ENCODE measurements around the gene ZNF649. TPM values are rescaled to one million over a fixed set of nuclear protein-coding genes. Genes with fewer than 3 reads are reported as not detected.
"Not testable (repeated sequence)": the region's sequence is repeated elsewhere in the genome, so short reads cannot be mapped to it uniquely, and the experiment has no call there.

The ZNF649 gene
- polyA plus RNA-seq, 1 experiment, result 3.6 TPM

DNA sequence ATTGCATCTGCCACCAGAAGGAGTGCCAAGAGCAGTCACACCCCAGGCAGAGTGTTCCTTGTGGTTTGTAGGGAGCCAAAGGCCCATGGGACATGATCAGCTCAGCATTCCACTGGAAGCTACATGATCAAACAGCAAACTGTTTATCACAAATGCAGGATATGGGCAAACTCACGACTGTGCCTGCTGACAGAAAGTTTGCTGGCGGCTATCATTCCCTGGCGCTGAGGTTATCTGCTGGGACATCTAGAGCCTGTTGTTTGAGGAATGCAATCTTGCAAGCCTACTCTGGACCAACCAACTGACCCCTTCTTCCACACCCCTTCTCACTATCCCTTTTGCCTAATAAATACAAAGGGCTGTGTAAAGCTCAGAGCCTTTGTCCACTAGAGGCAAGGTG lies 14.8 kb upstream of the ZNF649 start:
- ChIA-PET CTCF (interaction anchor here (0.6 kb wide), 1 partner anchor 487 kb away, joined by 3 read pairs; no protein-coding TSS in a partner anchor), POLR2A (no interaction called here)
- Histone ChIP-seq H3K27ac (ENCODE audit: low read depth, low read length) (no peak overlapping the region), H3K9me3 (ENCODE audit: control insufficient read depth, insufficient read depth, low read length) (peaks cover 42% of the 10 kb centered on the region), H3K27me3 (ENCODE audit: control insufficient read depth, insufficient read depth, low read length) (no peaks in the 10 kb centered on the region), H3K4me3 (ENCODE audit: low read depth, low read length) (no peak overlapping the region)
- DNase-seq (ENCODE audit: low read depth, low spot score), result no peak
- no peak for TF ChIP-seq CTCF (IDR thresholded peaks at IDR 0.05; ENCODE audit: low read depth, low read length)

DNA sequence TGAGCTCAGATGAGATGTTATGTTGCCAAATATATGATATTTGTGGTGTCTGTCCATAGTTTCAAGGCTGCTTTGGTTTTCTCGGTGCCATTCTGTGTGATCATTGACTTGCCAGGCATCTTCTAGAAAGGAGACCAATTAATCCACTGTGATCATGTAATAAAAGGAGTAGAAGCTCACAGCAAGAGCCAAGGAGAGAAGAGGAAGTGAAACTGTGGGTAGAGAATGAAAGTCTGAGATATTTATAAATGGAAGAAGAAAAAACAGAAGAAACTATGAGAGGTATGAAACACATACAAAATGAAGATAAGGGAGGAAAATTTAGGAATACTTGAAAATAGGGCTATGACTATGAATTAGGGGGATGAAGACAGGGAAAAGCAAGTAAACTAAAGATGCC lies 11.3 kb upstream of the ZNF649 start:
- H3K27ac ChIP-seq (ENCODE audit: low read depth, low read length), result no peak overlapping the region
- TF ChIP-seq CTCF (IDR thresholded peaks at IDR 0.05; ENCODE audit: low read depth, low read length), result no peak
- POLR2A ChIA-PET, result no interaction called here
- no peak for DNase-seq (ENCODE audit: low read depth, low spot score)
- no peaks in the 10 kb centered on the region for H3K27me3 ChIP-seq (ENCODE audit: control insufficient read depth, insufficient read depth, low read length)
- CTCF ChIA-PET, result no interaction called here
- H3K9me3 ChIP-seq (ENCODE audit: control insufficient read depth, insufficient read depth, low read length), result peaks cover 28% of the 10 kb centered on the region; the same call in 1 of the 2 replicates
- H3K4me3 ChIP-seq (ENCODE audit: low read depth, low read length), result no peak overlapping the region

DNA sequence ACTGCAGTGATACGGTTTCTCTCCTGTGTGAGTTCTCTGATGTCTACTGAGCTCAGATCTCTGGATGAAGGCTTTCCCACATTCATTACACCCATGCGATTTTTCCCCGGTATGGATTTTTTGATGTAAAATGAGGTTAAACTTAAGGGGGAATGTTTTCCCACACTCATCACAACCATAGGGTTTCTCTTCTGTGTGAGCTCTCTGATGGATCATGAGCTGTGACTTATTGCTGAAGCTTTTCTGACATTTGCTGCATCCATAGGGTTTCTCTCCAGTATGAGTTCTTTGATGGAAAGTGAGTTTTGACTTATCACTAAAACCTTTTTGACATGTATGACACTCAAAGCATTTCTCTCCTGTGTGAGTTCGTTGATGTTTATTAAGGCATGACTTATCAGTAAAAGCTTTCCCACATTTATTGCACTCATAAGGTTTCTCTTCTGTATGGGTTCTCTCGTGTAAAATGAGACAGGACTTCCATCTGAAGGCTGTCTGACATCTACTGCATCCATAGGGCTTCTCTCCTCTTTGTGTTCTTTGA lies 10.6 kb upstream of the ZNF649 start:
- Histone ChIP-seq H3K4me3 (ENCODE audit: low read depth, low read length) (no peak overlapping the region), H3K27me3 (ENCODE audit: control insufficient read depth, insufficient read depth, low read length) (no peaks in the 10 kb centered on the region), H3K9me3 (ENCODE audit: control insufficient read depth, insufficient read depth, low read length) (peaks cover 28% of the 10 kb centered on the region), H3K27ac (ENCODE audit: low read depth, low read length) (no peak overlapping the region)
- POLR2A ChIA-PET, result no interaction called here
- CTCF ChIA-PET, result no interaction called here
- TF ChIP-seq CTCF (IDR thresholded peaks at IDR 0.05; ENCODE audit: low read depth, low read length), result no peak
- DNase-seq (ENCODE audit: low read depth, low spot score), result no peak

DNA sequence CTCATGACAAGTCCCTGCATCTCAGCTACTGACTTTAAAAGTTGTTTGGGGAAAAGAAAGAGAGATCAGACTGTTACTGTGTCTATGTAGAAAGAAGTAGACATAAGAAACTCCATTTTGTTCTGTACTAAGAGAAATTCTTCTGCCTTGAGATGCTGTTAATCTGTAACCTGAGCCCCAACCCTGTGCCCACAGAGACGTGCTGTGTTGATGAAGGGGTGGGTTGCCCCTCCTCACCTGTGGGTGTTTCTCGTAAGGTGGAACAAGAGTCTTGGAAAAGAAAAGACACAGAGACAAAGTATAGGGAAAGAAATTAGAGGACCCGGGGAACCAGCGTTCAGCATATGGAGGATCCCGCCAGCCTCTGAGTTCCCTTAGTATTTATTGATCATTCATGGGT lies 3.2 kb upstream of the ZNF649 start:
- H3K27me3 ChIP-seq (ENCODE audit: control insufficient read depth, insufficient read depth, low read length); DNase-seq (ENCODE audit: low read depth, low spot score); POLR2A ChIA-PET; H3K27ac ChIP-seq (ENCODE audit: low read depth, low read length); H3K9me3 ChIP-seq (ENCODE audit: control insufficient read depth, insufficient read depth, low read length); H3K4me3 ChIP-seq (ENCODE audit: low read depth, low read length); CTCF ChIA-PET: not testable (repeated sequence)

GRCh38 chr19:51906108-51906507 lies 1.3 kb upstream of the ZNF649 start:
- CTCF ChIA-PET, POLR2A ChIA-PET: not testable (repeated sequence)
- peaks cover 12% of the 10 kb centered on the region for H3K9me3 ChIP-seq (ENCODE audit: control insufficient read depth, insufficient read depth, low read length)

GRCh38 chr19:51905639-51906038 lies 822 bp upstream of the ZNF649 start:
- H3K27me3 ChIP-seq (ENCODE audit: control insufficient read depth, insufficient read depth, low read length); POLR2A ChIA-PET; H3K4me3 ChIP-seq (ENCODE audit: low read depth, low read length); DNase-seq (ENCODE audit: low read depth, low spot score); CTCF ChIA-PET; H3K27ac ChIP-seq (ENCODE audit: low read depth, low read length): not testable (repeated sequence)
- peaks cover 13% of the 10 kb centered on the region for H3K9me3 ChIP-seq (ENCODE audit: control insufficient read depth, insufficient read depth, low read length)

More at GRCh38 chr19:51906108-51906507, 1.3 kb upstream of the ZNF649 start:
- not testable (repeated sequence) for H3K27ac ChIP-seq (ENCODE audit: low read depth, low read length); DNase-seq (ENCODE audit: low read depth, low spot score); H3K27me3 ChIP-seq (ENCODE audit: control insufficient read depth, insufficient read depth, low read length); H3K4me3 ChIP-seq (ENCODE audit: low read depth, low read length)

DNA sequence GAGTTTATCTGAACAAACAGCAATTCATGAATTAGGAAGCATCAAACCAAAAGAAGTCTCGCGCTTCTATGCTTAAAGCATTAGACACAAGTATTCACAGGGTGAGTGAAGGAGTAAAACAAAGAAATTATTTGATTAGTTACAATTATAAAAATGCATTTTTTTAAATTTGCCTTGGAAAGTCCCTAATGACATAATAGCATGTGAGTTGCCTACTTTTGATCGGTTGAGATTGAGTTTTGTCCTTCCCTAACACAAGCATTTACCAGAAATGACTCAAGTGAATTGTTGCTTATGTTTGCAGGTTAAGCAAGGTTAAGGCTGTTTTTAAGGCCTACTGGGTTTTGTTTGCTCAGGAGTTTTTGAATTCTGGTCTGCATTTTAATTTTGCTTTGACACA lies 389 bp upstream of the ZNF649 start:
- ChIA-PET CTCF (no interaction called here), POLR2A (no interaction called here)
- TF ChIP-seq CTCF (IDR thresholded peaks at IDR 0.05; ENCODE audit: low read depth, low read length), result no peak
- no peak for DNase-seq (ENCODE audit: low read depth, low spot score)
- Histone ChIP-seq H3K27me3 (ENCODE audit: control insufficient read depth, insufficient read depth, low read length) (no peaks in the 10 kb centered on the region), H3K4me3 (ENCODE audit: low read depth, low read length) (no peak overlapping the region), H3K9me3 (ENCODE audit: control insufficient read depth, insufficient read depth, low read length) (peaks cover 17% of the 10 kb centered on the region), H3K27ac (ENCODE audit: low read depth, low read length) (no peak overlapping the region)
